HG02870 (cell line): Measurements from ENCODE around the gene ZNF800.
"Not testable (repeated sequence)": the region's sequence is repeated elsewhere in the genome, so short reads cannot be mapped to it uniquely, and the experiment has no call there.

Experiments
- ATAC-seq: cut with Tn5 transposase; IDR thresholded peaks from one replicate; pipeline ENCODE4 v1.9.1; 2021; ENCODE audit warnings: mild to moderate bottlenecking, moderate library complexity; ENCODE audit not compliant: unreplicated experiment

The ZNF800 gene, protein sequence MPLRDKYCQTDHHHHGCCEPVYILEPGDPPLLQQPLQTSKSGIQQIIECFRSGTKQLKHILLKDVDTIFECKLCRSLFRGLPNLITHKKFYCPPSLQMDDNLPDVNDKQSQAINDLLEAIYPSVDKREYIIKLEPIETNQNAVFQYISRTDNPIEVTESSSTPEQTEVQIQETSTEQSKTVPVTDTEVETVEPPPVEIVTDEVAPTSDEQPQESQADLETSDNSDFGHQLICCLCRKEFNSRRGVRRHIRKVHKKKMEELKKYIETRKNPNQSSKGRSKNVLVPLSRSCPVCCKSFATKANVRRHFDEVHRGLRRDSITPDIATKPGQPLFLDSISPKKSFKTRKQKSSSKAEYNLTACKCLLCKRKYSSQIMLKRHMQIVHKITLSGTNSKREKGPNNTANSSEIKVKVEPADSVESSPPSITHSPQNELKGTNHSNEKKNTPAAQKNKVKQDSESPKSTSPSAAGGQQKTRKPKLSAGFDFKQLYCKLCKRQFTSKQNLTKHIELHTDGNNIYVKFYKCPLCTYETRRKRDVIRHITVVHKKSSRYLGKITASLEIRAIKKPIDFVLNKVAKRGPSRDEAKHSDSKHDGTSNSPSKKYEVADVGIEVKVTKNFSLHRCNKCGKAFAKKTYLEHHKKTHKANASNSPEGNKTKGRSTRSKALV

DNA sequence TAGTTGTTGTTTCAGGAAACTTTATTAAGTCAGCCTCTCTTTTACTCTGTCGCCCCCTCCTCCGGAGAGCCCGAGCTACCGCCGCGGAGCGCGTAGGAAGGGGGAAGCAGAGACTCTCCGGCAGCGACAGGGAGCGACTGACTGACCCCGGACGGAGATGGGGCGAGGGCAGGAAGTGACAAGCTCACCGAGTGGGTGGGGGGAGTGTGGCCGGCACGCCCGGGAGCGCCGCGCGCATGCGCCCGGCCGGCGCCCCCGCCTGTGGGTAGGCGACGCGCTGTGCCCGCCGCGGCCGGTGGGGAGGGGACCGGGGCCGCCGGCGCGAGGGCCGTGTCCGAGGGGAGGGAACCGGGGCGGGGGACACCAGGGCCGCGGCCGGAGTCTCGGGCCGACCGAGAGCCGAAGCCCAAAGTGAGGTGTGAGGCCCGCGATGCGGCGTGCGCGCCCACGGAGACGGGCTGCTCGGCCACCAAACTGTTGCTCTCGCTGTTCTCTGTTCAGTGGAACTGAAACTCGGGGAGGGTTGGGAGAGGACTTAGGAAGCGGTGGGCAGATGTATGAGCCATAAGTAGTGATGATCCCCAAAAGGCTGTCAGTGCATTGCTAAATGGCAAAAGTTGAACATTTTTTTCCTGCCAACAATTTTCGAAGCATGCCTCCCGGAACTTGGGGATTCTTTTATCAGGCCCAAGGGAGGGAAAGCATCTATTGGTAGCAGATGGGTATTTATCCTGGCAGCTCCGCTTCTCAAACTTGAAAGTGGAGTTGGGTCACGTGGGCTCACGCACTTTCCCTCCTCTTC, at the start of gene ZNF800:
Gene ZNF800 (minus strand): TSS at position 143 of the 802 bp plus-strand sequence. CDS start 1,151 bp downstream, outside the sequence.
- ATAC-seq, result peak; percentile 83

GRCh38 chr7:127440206-127440605, 47.7 kb upstream of the ZNF800 start:
- no peak for ATAC-seq

DNA sequence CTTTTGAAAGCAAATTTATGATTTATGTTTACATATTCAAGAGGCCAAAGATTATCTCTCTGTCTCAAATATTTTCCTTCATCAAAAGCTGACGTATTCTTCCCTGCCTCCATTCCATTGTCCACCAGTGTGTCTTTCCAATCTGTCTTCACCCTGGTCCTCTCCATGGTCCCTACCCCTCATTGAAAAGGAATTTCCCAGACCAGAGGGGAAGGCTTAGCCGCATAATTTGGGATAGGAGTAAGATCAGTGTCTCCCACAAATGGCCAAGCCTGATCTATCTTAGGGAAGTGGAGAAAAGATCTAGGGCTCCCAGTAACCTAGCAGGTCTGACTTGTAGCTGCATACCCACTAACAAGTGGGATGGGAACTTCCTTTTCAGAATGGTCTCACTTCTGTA, 46.3 kb upstream of the ZNF800 start:
- no peak for ATAC-seq

DNA sequence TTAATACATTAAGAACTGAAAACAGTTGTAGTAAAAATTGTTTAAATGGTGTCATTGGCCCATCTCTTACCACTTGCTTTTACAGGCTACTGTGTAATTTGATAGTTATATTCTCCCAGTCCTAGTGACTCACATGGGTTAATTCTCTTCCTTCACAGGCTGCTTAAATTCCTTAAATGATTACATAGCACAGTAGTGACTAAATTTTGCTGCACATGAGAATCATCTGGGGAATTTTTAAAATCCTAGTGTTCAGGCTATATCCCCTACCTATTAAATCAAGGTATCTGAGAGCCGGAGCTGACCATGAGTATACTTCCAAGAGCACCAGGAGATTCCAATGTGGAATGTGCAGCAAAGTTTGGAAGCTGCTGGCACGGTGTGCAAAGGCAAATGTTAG, 45.3 kb upstream of the ZNF800 start:
- no peak for ATAC-seq

DNA sequence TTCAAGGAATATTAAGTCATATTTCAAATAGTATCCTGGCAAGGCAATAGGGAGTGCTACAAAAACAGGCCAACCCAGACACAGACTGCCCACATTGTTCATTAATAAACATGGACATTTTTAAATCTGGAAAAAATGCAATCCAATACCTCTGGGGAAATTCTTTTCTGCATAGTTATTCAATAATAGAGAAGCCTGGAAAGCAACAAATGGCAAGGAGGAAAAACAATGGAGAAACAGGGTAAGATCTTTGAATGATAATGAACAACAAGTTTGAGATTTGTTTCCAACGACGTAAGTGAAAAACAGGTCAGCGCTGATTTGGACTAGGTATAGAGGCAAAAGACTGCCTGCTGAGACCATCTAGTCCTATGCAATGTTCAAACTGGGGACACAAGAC, 44.7 kb upstream of the ZNF800 start:
- no peak for ATAC-seq

DNA sequence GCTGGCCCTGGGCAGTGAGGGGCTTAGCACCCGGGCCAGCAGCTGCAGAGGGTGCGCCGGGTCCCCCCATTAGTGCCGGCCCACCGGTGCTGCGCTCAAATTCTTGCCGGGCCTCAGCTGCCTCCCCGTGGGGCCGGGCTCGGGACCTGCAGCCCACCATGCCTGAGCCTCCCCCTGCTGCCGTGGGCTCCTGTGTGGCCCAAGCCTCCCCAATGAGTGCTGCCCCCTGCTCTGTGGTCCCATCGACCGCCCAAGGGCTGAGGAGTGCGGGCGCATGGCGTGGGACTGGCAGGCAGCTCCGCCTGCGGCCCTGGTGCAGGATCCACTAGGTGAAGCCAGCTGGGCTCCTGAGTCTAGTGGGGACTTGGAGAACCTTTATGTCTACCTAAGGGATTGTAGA, 36.8 kb upstream of the ZNF800 start:
- not testable (repeated sequence) for ATAC-seq

DNA sequence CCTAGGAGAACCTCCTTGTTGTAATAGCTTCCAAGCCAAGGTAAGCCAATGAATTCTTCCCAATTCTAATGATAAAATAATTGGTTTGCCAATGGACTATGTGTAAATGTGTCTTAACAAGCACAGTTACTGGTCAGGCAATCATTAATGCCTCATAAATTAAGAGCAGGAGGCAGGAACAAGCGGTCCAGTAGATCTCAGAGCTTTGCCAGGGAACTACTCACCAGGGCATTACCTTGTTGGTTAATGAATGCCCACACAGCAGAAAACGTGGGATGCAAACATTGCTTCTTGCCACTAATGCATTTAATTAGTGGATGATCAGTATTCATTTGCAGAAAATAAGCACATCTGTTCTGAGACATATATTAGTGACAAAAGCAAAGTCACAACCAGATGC, 26.7 kb upstream of the ZNF800 start:
- no peak for ATAC-seq

- no peak for ATAC-seq
Observed at GRCh38 chr7:127418459-127418858, 26.0 kb upstream of the ZNF800 start.

GRCh38 chr7:127417346-127417745, 24.8 kb upstream of the ZNF800 start:
- peak; percentile 72 for ATAC-seq

DNA sequence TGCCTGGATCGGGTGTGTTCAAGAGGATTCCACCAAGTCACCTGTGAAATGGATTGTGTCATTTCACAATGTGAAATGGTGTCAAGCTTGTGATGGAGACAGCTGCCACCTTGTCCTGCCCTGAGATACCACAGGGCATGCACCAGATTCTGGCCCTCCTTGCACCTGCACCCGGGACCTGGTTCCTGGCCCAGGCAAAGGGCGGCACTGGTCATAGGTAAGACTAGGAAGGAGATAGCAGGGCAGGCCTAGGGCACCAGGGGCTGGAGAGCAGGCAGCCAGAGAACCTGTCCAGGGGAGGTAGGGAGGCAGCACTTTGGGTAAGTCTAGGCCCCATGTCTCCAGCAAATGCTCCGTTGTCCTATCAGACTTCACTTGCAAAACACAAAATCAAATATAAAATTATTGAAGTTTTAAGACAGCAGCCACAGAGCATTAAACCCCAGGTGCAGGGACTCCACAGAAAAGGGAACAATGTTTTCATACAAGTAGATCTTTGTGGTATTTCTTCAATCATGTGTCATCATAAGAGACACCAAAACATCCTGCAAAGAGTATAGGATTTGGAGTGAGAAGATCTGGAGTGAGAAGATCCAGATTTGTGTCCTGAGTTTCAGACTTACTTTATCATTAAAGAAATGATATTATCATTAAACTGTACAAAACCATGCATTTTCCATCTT, 22.7 kb upstream of the ZNF800 start:
- ATAC-seq, result no peak

GRCh38 chr7:127413962-127414361, 21.5 kb upstream of the ZNF800 start:
- ATAC-seq, result peak; percentile 55

DNA sequence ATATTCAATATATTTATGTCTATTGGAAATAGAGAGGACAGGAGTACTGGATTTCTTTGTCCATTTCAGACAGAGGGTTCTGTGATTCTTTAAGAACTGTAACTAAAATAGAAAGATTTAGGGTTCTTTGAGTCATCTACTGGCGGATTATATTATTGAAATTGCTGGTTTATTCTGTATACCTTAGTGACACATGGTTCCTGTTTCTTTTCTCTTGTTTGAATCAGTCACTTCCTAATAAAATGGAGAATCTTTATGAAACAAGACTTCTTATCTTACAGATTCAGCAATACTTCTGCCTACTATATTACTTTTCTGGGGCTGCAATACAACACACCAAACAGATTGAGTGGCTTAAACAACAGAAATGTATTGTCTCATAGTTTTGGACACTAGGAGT, 20.8 kb upstream of the ZNF800 start:
- no peak for ATAC-seq

DNA sequence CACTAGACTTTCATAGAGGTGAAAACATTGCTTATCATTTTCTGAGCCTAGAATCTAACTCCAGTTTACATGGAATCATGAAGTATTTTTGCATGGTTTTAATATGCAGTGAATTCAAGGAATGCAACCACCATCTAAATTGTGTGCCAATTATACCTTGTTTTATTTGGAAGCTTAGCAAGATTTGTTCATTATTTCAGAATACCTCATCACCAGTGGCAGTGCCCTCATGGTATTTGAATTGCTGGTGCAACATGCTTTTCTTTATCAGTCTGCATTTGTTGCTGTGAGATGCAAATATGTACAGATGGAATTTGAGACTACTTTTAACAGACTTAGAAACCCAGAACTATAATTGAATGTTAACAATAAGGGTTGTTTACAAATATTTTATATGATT, 18.7 kb upstream of the ZNF800 start:
- no peak for ATAC-seq

- ATAC-seq, result no peak
Observed at GRCh38 chr7:127409629-127410028, 17.1 kb upstream of the ZNF800 start.

DNA sequence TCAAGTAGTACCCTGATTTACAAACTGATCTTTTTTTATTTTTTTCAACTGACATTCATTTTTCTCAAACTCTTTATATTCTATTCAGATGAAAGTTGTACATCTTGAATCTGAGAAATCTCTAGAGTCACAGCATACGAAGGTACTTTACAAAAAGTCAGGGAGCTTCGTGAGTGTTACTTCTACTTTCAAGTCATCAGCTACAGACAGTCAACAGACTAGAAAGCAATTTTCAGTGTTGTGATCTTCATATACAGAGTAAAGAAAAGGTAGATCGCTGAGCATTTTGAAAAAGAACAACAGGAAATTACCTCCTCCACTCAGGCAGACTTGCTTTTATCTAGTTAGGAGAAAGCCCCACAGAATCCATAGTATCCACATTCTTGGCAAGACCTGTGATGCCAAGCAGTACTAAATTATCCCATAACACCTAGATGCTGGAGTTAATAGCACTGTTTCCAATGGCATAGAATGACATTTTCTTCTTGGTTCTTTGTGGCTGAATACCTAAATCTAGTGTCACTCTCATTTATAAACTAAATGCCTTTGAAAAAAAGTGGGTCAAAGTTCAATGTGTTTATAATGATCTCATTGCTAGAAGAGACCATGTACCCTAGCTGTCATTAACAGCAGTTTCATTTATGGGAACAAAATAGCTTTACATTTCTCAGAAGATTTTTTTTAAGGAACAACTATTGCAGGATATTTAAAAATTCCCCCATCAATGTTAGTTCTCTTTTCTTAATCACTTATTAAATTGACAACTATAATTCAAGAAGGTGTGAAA, 12.0 kb upstream of the ZNF800 start:
- peak; percentile 67 for ATAC-seq

- ATAC-seq, result no peak
Observed at GRCh38 chr7:127396184-127396583, 3.7 kb upstream of the ZNF800 start.

DNA sequence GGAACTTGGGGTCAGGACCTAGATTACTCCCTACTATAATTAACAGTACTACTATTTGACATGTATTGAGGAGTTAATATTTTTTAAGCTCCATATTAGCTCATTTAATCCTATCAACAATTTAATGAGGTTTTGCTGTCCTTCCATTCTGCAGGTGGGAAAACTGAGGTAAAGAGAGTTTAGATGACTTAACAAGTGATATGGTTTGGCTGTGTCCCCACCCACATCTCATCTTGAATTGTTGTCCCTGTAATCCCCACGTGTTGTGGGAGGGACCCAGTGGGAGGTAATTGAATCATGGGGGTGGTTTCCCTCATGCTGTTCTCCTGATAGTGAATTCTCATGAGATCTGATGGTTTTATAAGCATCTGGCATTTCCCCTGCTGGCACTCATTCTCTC, 2.6 kb upstream of the ZNF800 start:
- not testable (repeated sequence) for ATAC-seq

DNA sequence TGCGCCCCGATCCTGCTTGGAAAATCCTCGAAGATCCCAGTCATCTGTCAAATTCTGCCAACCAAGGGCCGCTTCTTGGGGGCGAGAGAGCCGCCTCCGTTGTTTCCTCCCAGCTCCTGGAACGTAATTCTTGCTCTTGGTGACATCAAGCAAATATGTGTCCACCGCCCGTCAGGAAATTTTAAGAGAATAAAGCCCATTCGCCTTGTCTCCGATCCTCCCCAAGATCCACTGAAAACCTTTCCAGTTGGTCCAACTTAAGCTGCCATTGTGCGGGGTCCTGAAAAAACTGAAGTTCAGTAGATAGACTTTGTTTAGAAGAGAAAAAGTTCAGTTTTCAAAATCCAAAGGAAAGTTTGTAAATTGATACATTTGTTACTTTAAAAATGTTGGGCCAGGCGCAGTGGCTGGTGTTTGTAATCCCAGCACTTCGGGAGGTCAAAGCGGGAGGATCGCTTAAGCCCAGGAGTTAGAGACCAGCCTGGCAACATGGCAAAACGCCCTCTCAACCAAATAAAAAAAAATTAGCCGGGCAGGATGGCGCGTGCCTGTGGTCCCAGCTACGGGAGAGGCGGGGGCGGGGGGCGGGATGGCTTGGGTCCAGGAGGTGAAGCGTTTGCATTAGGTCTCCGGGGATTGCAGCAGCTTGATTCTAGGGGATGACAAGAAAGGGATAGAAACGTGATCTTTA, 1.0 kb upstream of the ZNF800 start:
- no peak for ATAC-seq

- peak; percentile 38 for ATAC-seq
Observed at GRCh38 chr7:127392182-127392565, 334 bp downstream of the ZNF800 start.
